HCT116 (cell line): ENCODE data around the gene PKDCC. TPM values are rescaled to one million over a fixed set of nuclear protein-coding genes. Genes with fewer than 3 reads are reported as not detected.

Experiments
- ATAC-seq: fragments of 200-7000 bp; cut with Tn5 transposase; 2 replicates; pipeline ENCODE4 v1.9.1; 2020; ENCODE audit warnings: mild to moderate bottlenecking, moderate library complexity
- BruUV-seq: library from RNA; stranded (reverse); fragments of 400-500 nt; replicated peaks from 2 replicates; lab custom pipeline; 2021; lab: Mats Ljungman, UMichigan
- CTCF ChIA-PET: fragments of 300-600 bp; sonication (Branson Sonifier 250); formaldehyde crosslinking; loops from one replicate; lab custom pipeline; 2021; ENCODE audit warnings: antibody characterized with exemption; lab: Charles Lee
- POLR2A ChIA-PET: fragments of 300-600, 350-600 bp; sonication (Branson Sonifier 250); formaldehyde crosslinking; loops from one replicate; lab custom pipeline; 2021; ENCODE audit warnings: antibody characterized with exemption; lab: Charles Lee
- RAD21 ChIA-PET, 2 experiments: fragments of 300-600 bp; sonication (Branson Sonifier 250); formaldehyde crosslinking; loops; one replicate each; lab custom pipeline; 2023; ENCODE audit warnings: low total read pairs in 2 of 2; ENCODE audit not compliant: uncharacterized antibody in 2 of 2, unreplicated experiment in 2 of 2, low non-redundant PET in 1 of 2; lab: Charles Lee
- DNase-seq: peaks from one replicate; pipeline ENCODE4 v3.0.0-alpha.2; 2010; ENCODE audit warnings: low read depth, low spot score
- H2AFZ ChIP-seq: fragments of 200-600 bp; shearing (Covaris generic), sonication (generic); 2 replicates; pipeline ENCODE4 v1.6.1; 2017; ENCODE audit warnings: low read depth, mixed run types, mixed read lengths, antibody characterized with exemption, low read length; ENCODE audit not compliant: poor library complexity, severe bottlenecking
- H3K27ac ChIP-seq: 2 replicates; pipeline ENCODE4 v1.5.1; 2012; ENCODE audit warnings: low read depth, low read length
- H3K27me3 ChIP-seq: fragments of 200-600 bp; sonication (generic); 2 replicates; pipeline ENCODE4 v1.6.1; 2016; ENCODE audit warnings: mixed run types, low read length, mixed read lengths; ENCODE audit not compliant: insufficient read depth
- H3K36me3 ChIP-seq, 2 experiments: fragments of 200-500 bp in 1 of 2; fragments of 200-600 bp in 1 of 2; sonication (Bioruptor generic) in 1 of 2; sonication (generic) in 1 of 2; 2 replicates each; pipeline versions ENCODE4 v1.5.1 to v1.6.1; 2014 to 2016; ENCODE audit warnings: low read length in 2 of 2, inconsistent platforms in 1 of 2, mixed read lengths in 1 of 2, mixed run types in 1 of 2; ENCODE audit not compliant: insufficient read depth in 2 of 2, control insufficient read depth in 1 of 2
- H3K4me1 ChIP-seq, 2 experiments: fragments of 200-600 bp in 1 of 2; sonication (generic) in 1 of 2; 2 replicates each; pipeline versions ENCODE4 v1.5.1 to v1.6.1; 2012 to 2017; ENCODE audit warnings: low read length in 2 of 2, inconsistent platforms in 1 of 2, mild to moderate bottlenecking in 1 of 2, mixed read lengths in 1 of 2, mixed run types in 1 of 2, moderate library complexity in 1 of 2; ENCODE audit not compliant: insufficient read depth in 2 of 2, control insufficient read depth in 1 of 2
- H3K4me2 ChIP-seq: fragments of 200-600 bp; sonication (generic); 2 replicates; pipeline ENCODE4 v1.6.1; 2017; ENCODE audit warnings: mixed run types, low read length, mixed read lengths
- H3K4me3 ChIP-seq, 2 experiments: fragments of 200-600 bp in 1 of 2; sonication (generic) in 1 of 2; replicated peaks in 1 of 2; 2 replicates each; pipeline ENCODE4 v1.5.1; 2011 to 2016; ENCODE audit warnings: low read length in 2 of 2, control low read depth in 1 of 2, low read depth in 1 of 2, mild to moderate bottlenecking in 1 of 2, mixed read lengths in 1 of 2, mixed run types in 1 of 2
- H3K79me2 ChIP-seq: fragments of 200-600 bp; sonication (generic); 2 replicates; pipeline ENCODE4 v1.6.1; 2017; ENCODE audit warnings: mild to moderate bottlenecking, mixed run types, low read length, moderate library complexity, mixed read lengths; ENCODE audit not compliant: insufficient read depth
- H3K9ac ChIP-seq: fragments of 200-600 bp; sonication (generic); 2 replicates; pipeline ENCODE4 v1.6.1; 2016; ENCODE audit warnings: low read length, mixed read lengths
- H3K9me2 ChIP-seq: fragments of 200-600 bp; sonication (generic), shearing (Covaris generic); 2 replicates; pipeline ENCODE4 v1.6.1; 2017; ENCODE audit warnings: mixed run types, mild to moderate bottlenecking, moderate library complexity; ENCODE audit not compliant: insufficient read depth
- H3K9me3 ChIP-seq, 2 experiments: fragments of 200-500 bp in 1 of 2; fragments of 200-600 bp in 1 of 2; sonication (Bioruptor generic) in 1 of 2; sonication (generic) in 1 of 2; 2 replicates each; pipeline ENCODE4 v1.6.1; 2014 to 2017; ENCODE audit warnings: low read length in 2 of 2, mixed read lengths in 2 of 2, inconsistent platforms in 1 of 2, low read depth in 1 of 2, mild to moderate bottlenecking in 1 of 2, mixed run types in 1 of 2, moderate library complexity in 1 of 2; ENCODE audit not compliant: control insufficient read depth in 1 of 2, insufficient read depth in 1 of 2
- H4K20me1 ChIP-seq: fragments of 200-600 bp; sonication (generic), shearing (Covaris generic); 2 replicates; pipeline ENCODE4 v1.6.1; 2017; ENCODE audit warnings: mixed run types, mild to moderate bottlenecking, moderate library complexity; ENCODE audit not compliant: insufficient read depth
- CTCF ChIP-seq, 3 experiments: fragments of 200-600 bp in 1 of 3; sonication (generic) in 1 of 3; IDR thresholded peaks in 2 of 3; conservative IDR thresholded peaks in 1 of 3; 2 replicates each; pipeline ENCODE4 v1.5.1; 2012 to 2017; ENCODE audit warnings: low read depth in 2 of 3, low read length in 2 of 3, antibody characterized with exemption in 1 of 3, borderline replicate concordance in 1 of 3, control low read depth in 1 of 3, mild to moderate bottlenecking in 1 of 3, mixed read lengths in 1 of 3, mixed run types in 1 of 3, moderate library complexity in 1 of 3; ENCODE audit not compliant: insufficient read depth in 1 of 3
- ELF1 ChIP-seq: IDR thresholded peaks from 2 replicates; pipeline ENCODE4 v1.6.1; 2012; ENCODE audit warnings: low read depth, borderline replicate concordance
- EZH2phosphoT487 ChIP-seq: fragments of 200-600 bp; IDR thresholded peaks from 2 replicates; pipeline ENCODE4 v1.6.1; 2018; ENCODE audit warnings: antibody characterized with exemption, borderline replicate concordance
- FOSL1 ChIP-seq: IDR thresholded peaks from 2 replicates; pipeline ENCODE4 v1.6.1; 2012; ENCODE audit warnings: low read depth
- POLR2AphosphoS5 ChIP-seq: IDR thresholded peaks from 2 replicates; pipeline ENCODE4 v1.6.1; 2011; ENCODE audit warnings: mild to moderate bottlenecking, low read depth, low read length, moderate library complexity
- REST ChIP-seq: IDR thresholded peaks from 2 replicates; pipeline ENCODE4 v1.6.1; 2012; ENCODE audit warnings: low read depth
- SIN3A ChIP-seq: IDR thresholded peaks from 2 replicates; pipeline ENCODE4 v1.6.1; 2012; ENCODE audit warnings: low read depth
- SP1 ChIP-seq: IDR thresholded peaks from 2 replicates; pipeline ENCODE4 v1.6.1; 2012; ENCODE audit warnings: low read depth
- TCF7L2 ChIP-seq: IDR thresholded peaks from 2 replicates; pipeline ENCODE4 v1.7.0; 2011; ENCODE audit warnings: borderline replicate concordance, inconsistent platforms; ENCODE audit not compliant: insufficient read depth, insufficient read length; ENCODE audit errors: extremely low read depth
- ZFX ChIP-seq: fragments of 450-650 bp; IDR thresholded peaks from 2 replicates; pipeline ENCODE4 v1.6.1; 2017
- intact Hi-C: fragments of 100-400 bp; cut with micrococcal nuclease; formaldehyde crosslinking; loops from 2 replicates; pipeline ENCODE4 v1.10.0; 2022
- total RNA-seq: library from RNA; stranded (reverse); gene quantifications from one replicate; pipeline ENCODE4 v1.2.1, GENCODE V29; 2021; ENCODE audit not compliant: unreplicated experiment
- TF ChIP-seq, protein P1 (sequence below): IDR thresholded peaks from 2 replicates; pipeline ENCODE4 v1.6.1; 2011; ENCODE audit warnings: mild to moderate bottlenecking, low read length, moderate library complexity; ENCODE audit not compliant: insufficient replicate concordance; ENCODE audit errors: extremely low read depth

Gene PKDCC
- total RNA-seq, 1 experiment from 2014 or later, result 0.84 TPM

- no peak overlapping the region for H3K4me3 ChIP-seq
- H3K79me2 ChIP-seq, result no peaks in the 10 kb centered on the region
- 0 out of 2 replicates have a peak, but pooled peaks cover 3% of the 10 kb centered on the region for H3K27me3 ChIP-seq
- ChIA-PET POLR2A (no interaction called here), RAD21 (no interaction called here), CTCF (no interaction called here)
- H3K9me3 ChIP-seq, result no peaks in the 10 kb centered on the region
- no peak for ATAC-seq
- TF ChIP-seq EZH2phosphoT487 (no peak), CTCF (IDR thresholded peaks at IDR 0.05 in 2 of 3, conservative IDR thresholded peaks at IDR 0.05 in 1 of 3; ENCODE audit: borderline replicate concordance in 1 of 3, insufficient read depth in 1 of 3, low read depth in 2 of 3, low read length in 2 of 3) (no peak), REST (no peak), SP1 (no peak), FOSL1 (no peak), ELF1 (no peak), POLR2AphosphoS5 (no peak), SIN3A (no peak), ZFX (no peak), TCF7L2 (no peak)
- TF ChIP-seq, protein P1, sequence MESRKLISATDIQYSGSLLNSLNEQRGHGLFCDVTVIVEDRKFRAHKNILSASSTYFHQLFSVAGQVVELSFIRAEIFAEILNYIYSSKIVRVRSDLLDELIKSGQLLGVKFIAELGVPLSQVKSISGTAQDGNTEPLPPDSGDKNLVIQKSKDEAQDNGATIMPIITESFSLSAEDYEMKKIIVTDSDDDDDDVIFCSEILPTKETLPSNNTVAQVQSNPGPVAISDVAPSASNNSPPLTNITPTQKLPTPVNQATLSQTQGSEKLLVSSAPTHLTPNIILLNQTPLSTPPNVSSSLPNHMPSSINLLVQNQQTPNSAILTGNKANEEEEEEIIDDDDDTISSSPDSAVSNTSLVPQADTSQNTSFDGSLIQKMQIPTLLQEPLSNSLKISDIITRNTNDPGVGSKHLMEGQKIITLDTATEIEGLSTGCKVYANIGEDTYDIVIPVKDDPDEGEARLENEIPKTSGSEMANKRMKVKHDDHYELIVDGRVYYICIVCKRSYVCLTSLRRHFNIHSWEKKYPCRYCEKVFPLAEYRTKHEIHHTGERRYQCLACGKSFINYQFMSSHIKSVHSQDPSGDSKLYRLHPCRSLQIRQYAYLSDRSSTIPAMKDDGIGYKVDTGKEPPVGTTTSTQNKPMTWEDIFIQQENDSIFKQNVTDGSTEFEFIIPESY, result no peak
- TF ChIP-seq, all 23 proteins: peak for 0
- BruUV-seq, result no TSS peak
- no peak overlapping the region for H2AFZ ChIP-seq
- H3K4me2 ChIP-seq, result no peak overlapping the region
- H3K36me3 ChIP-seq, result no peaks in the 10 kb centered on the region
- no peak overlapping the region for H3K27ac ChIP-seq
- H4K20me1 ChIP-seq, result no peaks in the 10 kb centered on the region
- no peaks in the 10 kb centered on the region for H3K9me2 ChIP-seq
- peaks cover 0 to 14% of the 10 kb centered on the region in 2 experiments; a peak in 1 of 4 replicates for H3K4me1 ChIP-seq
- no peak overlapping the region for H3K9ac ChIP-seq
- no peak for DNase-seq
- intact Hi-C loops, result no loop called here
Observed at GRCh38 chr2:42050703-42051542, 3.1 kb downstream of the PKDCC start.
